IMR-90 (cell line): ENCODE measurements around the gene KCNJ16. TPM values are rescaled to one million over a fixed set of nuclear protein-coding genes. Genes with fewer than 3 reads are reported as not detected.

Experiments
- ATAC-seq: fragments of 200-7000 bp; cut with Tn5 transposase; 2 replicates; pipeline ENCODE4 v1.9.1; 2020; ENCODE audit warnings: low read depth, mild to moderate bottlenecking, moderate library complexity
- BruUV-seq: library from RNA; stranded (reverse); fragments of 400-500 nt; replicated peaks from 2 replicates; lab custom pipeline; 2021; lab: Mats Ljungman, UMichigan
- CTCF ChIA-PET: fragments of 300-600 bp; formaldehyde crosslinking; extraction: SDS; loops from one replicate; lab custom pipeline; 2021; ENCODE audit warnings: antibody characterized with exemption; lab: Yijun Ruan, JAX
- POLR2A ChIA-PET: fragments of 300-600 bp; sonication (Branson Sonifier 250); formaldehyde crosslinking; loops from one replicate; lab custom pipeline; 2022; ENCODE audit warnings: antibody characterized with exemption; ENCODE audit not compliant: unreplicated experiment; lab: Charles Lee
- DNase-seq: peaks from one replicate; pipeline ENCODE4 v3.0.0; 2013
- H2AFZ ChIP-seq: replicated peaks from 2 replicates; pipeline ENCODE3; 2013; ENCODE audit warnings: low read length, mild to moderate bottlenecking; ENCODE audit not compliant: poor library complexity
- H2AK5ac ChIP-seq: 2 replicates; pipeline ENCODE4 v1.6.1; 2013; ENCODE audit warnings: low read depth, low read length, inconsistent platforms
- H2AK9ac ChIP-seq: replicated peaks from 2 replicates; pipeline ENCODE3; 2013; ENCODE audit warnings: mild to moderate bottlenecking, low read depth, low read length, moderate library complexity; ENCODE audit not compliant: poor library complexity
- H2BK120ac ChIP-seq: 2 replicates; pipeline ENCODE4 v1.6.1; 2013; ENCODE audit warnings: low read depth, low read length, inconsistent platforms
- H2BK15ac ChIP-seq: 3 replicates; pipeline ENCODE4 v1.6.1; 2013; ENCODE audit warnings: low read depth, low read length, inconsistent platforms
- H2BK20ac ChIP-seq: 2 replicates; pipeline ENCODE4 v1.6.1; 2013; ENCODE audit warnings: low read depth, mild to moderate bottlenecking, inconsistent platforms, low read length, moderate library complexity
- H2BK5ac ChIP-seq: 2 replicates; pipeline ENCODE4 v1.6.1; 2013; ENCODE audit warnings: mild to moderate bottlenecking, low read depth, low read length, inconsistent platforms; ENCODE audit not compliant: poor library complexity, severe bottlenecking
- H3K14ac ChIP-seq: replicated peaks from 2 replicates; pipeline ENCODE4 v1.6.1; 2013; ENCODE audit warnings: low read depth, low read length, inconsistent platforms
- H3K18ac ChIP-seq: 2 replicates; pipeline ENCODE4 v1.6.1; 2013; ENCODE audit warnings: low read depth, low read length, control low read depth
- H3K23ac ChIP-seq: 2 replicates; pipeline ENCODE4 v1.6.1; 2013; ENCODE audit warnings: low read depth, low read length, inconsistent platforms
- H3K27ac ChIP-seq: 2 replicates; pipeline ENCODE4 v1.5.1; 2013; ENCODE audit warnings: mild to moderate bottlenecking, control low read depth, low read length; ENCODE audit not compliant: insufficient read depth
- H3K27me3 ChIP-seq: 2 replicates; pipeline ENCODE4 v1.6.1; 2013; ENCODE audit warnings: low read length; ENCODE audit not compliant: control insufficient read depth, insufficient read depth
- H3K36me3 ChIP-seq: 2 replicates; pipeline ENCODE4 v1.6.1; 2013; ENCODE audit warnings: low read length, mixed read lengths; ENCODE audit not compliant: control insufficient read depth, insufficient read depth
- H3K4ac ChIP-seq: 2 replicates; pipeline ENCODE4 v1.6.1; 2013; ENCODE audit warnings: low read depth, low read length, inconsistent platforms
- H3K4me1 ChIP-seq: 2 replicates; pipeline ENCODE4 v1.6.1; 2013; ENCODE audit warnings: low read length, mixed read lengths; ENCODE audit not compliant: control insufficient read depth, insufficient read depth
- H3K4me2 ChIP-seq: 2 replicates; pipeline ENCODE4 v1.6.1; 2013; ENCODE audit warnings: low read depth, mild to moderate bottlenecking, control low read depth, low read length, moderate library complexity
- H3K4me3 ChIP-seq: 2 replicates; pipeline ENCODE4 v1.5.1; 2013; ENCODE audit warnings: low read depth, mild to moderate bottlenecking, control low read depth, low read length, moderate library complexity; ENCODE audit not compliant: insufficient read depth
- H3K56ac ChIP-seq: 2 replicates; pipeline ENCODE4 v1.6.1; 2013; ENCODE audit warnings: low read length, inconsistent platforms; ENCODE audit not compliant: insufficient read depth; ENCODE audit errors: extremely low read depth
- H3K79me1 ChIP-seq, 2 experiments: 2 replicates each; pipeline ENCODE4 v1.6.1; 2013; ENCODE audit warnings: low read length in 2 of 2, inconsistent platforms in 1 of 2, low read depth in 1 of 2
- H3K9ac ChIP-seq: 2 replicates; pipeline ENCODE4 v1.6.1; 2013; ENCODE audit warnings: low read depth, low read length, control low read depth
- H3K9me1 ChIP-seq: 2 replicates; pipeline ENCODE4 v1.6.1; 2013; ENCODE audit warnings: low read length, inconsistent platforms; ENCODE audit not compliant: insufficient read depth
- H3K9me3 ChIP-seq: 2 replicates; pipeline ENCODE4 v1.6.1; 2013; ENCODE audit warnings: low read length; ENCODE audit not compliant: control insufficient read depth, insufficient read depth
- H4K20me1 ChIP-seq: 2 replicates; pipeline ENCODE4 v1.6.1; 2013; ENCODE audit warnings: low read length, inconsistent platforms; ENCODE audit not compliant: insufficient read depth
- H4K5ac ChIP-seq: 2 replicates; pipeline ENCODE4 v1.6.1; 2013; ENCODE audit warnings: mild to moderate bottlenecking, low read depth, low read length, control low read depth
- H4K8ac ChIP-seq, 2 experiments: 2 replicates each; pipeline ENCODE4 v1.6.1; 2013; ENCODE audit warnings: low read depth in 2 of 2, low read length in 2 of 2, control low read depth in 1 of 2, inconsistent platforms in 1 of 2
- H4K91ac ChIP-seq: 2 replicates; pipeline ENCODE4 v1.6.1; 2013; ENCODE audit warnings: low read depth, low read length, inconsistent platforms; ENCODE audit not compliant: insufficient read depth
- BHLHE40 ChIP-seq: fragments of 150-350 bp; IDR thresholded peaks from 2 replicates; pipeline ENCODE4 v1.6.1; 2016; ENCODE audit warnings: mild to moderate bottlenecking, low read depth, low read length
- RAD21 ChIP-seq: IDR thresholded peaks from 2 replicates; pipeline ENCODE4 v1.6.1; 2012; ENCODE audit warnings: low read length, improper control_type of control experiment
- WGBS, 2 experiments: methylation state at CpG; one replicate each; pipeline versions ENCODE4 v1.1.5 to v1.1.7; 2013; ENCODE audit warnings: missing lambda C conversion rate in 2 of 2; ENCODE audit not compliant: insufficient read length in 1 of 2; ENCODE audit errors: extremely low coverage in 2 of 2; 5-methylcytosine and 5-hydroxymethylcytosine counted together
- dilution Hi-C: fragments of 300-500 bp; cut with HindIII; formaldehyde crosslinking; loops from one replicate; pipeline ENCODE4 v1.14.3; 2018; ENCODE audit warnings: low sequenced_read_pairs; ENCODE audit not compliant: unreplicated experiment
- in situ Hi-C: fragments of 300-500 bp; cut with MboI; formaldehyde crosslinking; loops from 3 replicates; pipeline ENCODE4 v1.14.3; 2019; ENCODE audit warnings: low sequenced_read_pairs, inconsistent platforms, mixed read lengths
- intact Hi-C: fragments of 100-400 bp; cut with micrococcal nuclease; formaldehyde crosslinking; loops from 2 replicates; pipeline ENCODE4 v1.10.0; 2022
- polyA plus RNA-seq, 3 experiments: library from polyadenylated mRNA; depleted of rRNA; stranded (reverse); fragments of >200 nt; gene quantifications; 2 replicates each; pipeline ENCODE4 v1.2.3, GENCODE V29; 2012; ENCODE audit warnings: low replicate concordance in 1 of 3
- total RNA-seq: library from RNA; depleted of rRNA; stranded (reverse); fragments of >200 nt; gene quantifications from 2 replicates; pipeline ENCODE4 v1.2.3, GENCODE V29; 2012

KCNJ16 gene
- total and polyA plus RNA-seq, 2 of the 4 experiments (the other 2 are of a cell fraction) = not detected

GRCh38 chr17:70050931-70051330, 24.1 kb upstream of the KCNJ16 start:
- Histone ChIP-seq H4K8ac (no peak overlapping the region), H3K79me1 (no peaks in the 10 kb centered on the region), H2BK5ac (no peak overlapping the region), H2AK5ac (no peak overlapping the region), H3K9me3 (no peaks in the 10 kb centered on the region), H3K56ac (no peak overlapping the region), H2AFZ (no peak overlapping the region), H4K20me1 (no peaks in the 10 kb centered on the region), H4K5ac (no peak overlapping the region), H3K18ac (no peak overlapping the region), H3K9ac (no peak overlapping the region), H3K4me2 (no peak overlapping the region), H2BK20ac (no peak overlapping the region), H3K4me3 (no peak overlapping the region), H2BK15ac (no peak overlapping the region), H3K14ac (no peak overlapping the region), H2AK9ac (no peak overlapping the region), H3K27ac (no peak overlapping the region), H3K4me1 (peaks cover 5% of the 10 kb centered on the region; the same call in 1 of the 2 replicates), H3K27me3 (no peaks in the 10 kb centered on the region), H3K36me3 (no peaks in the 10 kb centered on the region), H3K4ac (no peak overlapping the region), H2BK120ac (no peak overlapping the region), H3K9me1 (no peaks in the 10 kb centered on the region; the same call in 1 of the 2 replicates), H4K91ac (no peak overlapping the region), H3K23ac (no peak overlapping the region)
- ChIA-PET POLR2A (no interaction called here), CTCF (no interaction called here)
- intact Hi-C loops = no loop called here
- dilution Hi-C loops = no loop called here
- DNase-seq (no peak), ATAC-seq (no peak)
- no peak for TF ChIP-seq BHLHE40
- TF ChIP-seq RAD21 = no peak
- in situ Hi-C loops = no loop called here
- WGBS, 2 experiments = no CpG with 5 or more reads among the region's 2 CpGs
- no TSS peak for BruUV-seq
